H1 (cell line): ENCODE results near the gene MIDN. TPM values are rescaled to one million over a fixed set of nuclear protein-coding genes. Genes with fewer than 3 reads are reported as not detected.
A peak's percentile ranks its signal among the peaks of the same experiment; 100 is the strongest.

Experiments
- KDM4A ChIP-seq: IDR thresholded peaks from one replicate; pipeline ENCODE4 v1.7.1; 2012; ENCODE audit warnings: low read depth, mild to moderate bottlenecking, moderate library complexity, low read length, inconsistent platforms; ENCODE audit not compliant: severe bottlenecking
- PHF8 ChIP-seq: fragments of 200-600 bp; sonication (generic); conservative IDR thresholded peaks from 2 replicates; pipeline ENCODE4 v1.7.1; 2012; ENCODE audit warnings: low read depth, mild to moderate bottlenecking, inconsistent platforms, low read length, moderate library complexity
- SIN3A ChIP-seq, 2 experiments: IDR thresholded peaks in 1 of 2; conservative IDR thresholded peaks in 1 of 2; 2 replicates each; pipeline ENCODE4 v1.6.1; 2011 to 2012; ENCODE audit warnings: low read length in 2 of 2, improper control_type of control experiment in 1 of 2, low read depth in 1 of 2, mild to moderate bottlenecking in 1 of 2
- TAF7 ChIP-seq: optimal IDR thresholded peaks from 2 replicates; pipeline ENCODE3; 2011; ENCODE audit warnings: low read depth, mild to moderate bottlenecking, inconsistent platforms, low read length, moderate library complexity, borderline replicate concordance
- TEAD4 ChIP-seq: IDR thresholded peaks from 2 replicates; pipeline ENCODE4 v1.6.1; 2012; ENCODE audit warnings: low read depth, low read length, inconsistent platforms, mixed read lengths
- polyA plus RNA-seq, 7 experiments: library from polyadenylated mRNA; depleted of rRNA in 3 of 7; stranded (reverse) in 5 of 7; unstranded in 2 of 7; fragments of >200 nt in 5 of 7; fragments of 200-250 nt in 2 of 7; gene quantifications; 1 replicate in 5 of 7; 2 replicates in 1 of 7; 4 replicates in 1 of 7; pipeline versions ENCODE4 v1.2.1 to v1.2.3, GENCODE V29; 2011 to 2013; ENCODE audit warnings: missing spikeins in 2 of 7, mixed read lengths in 2 of 7
- total RNA-seq: library from RNA; stranded (reverse); fragmentation: NEBNext Ultra II Directional; extraction: Animal tissue kit (Norgen Biotek cat#: 25700); gene quantifications from 2 replicates; pipeline ENCODE4 v1.2.1, GENCODE V29; 2021

The MIDN gene
- total and polyA plus RNA-seq, 2 of the 8 experiments (the other 6 are each of a cell fraction or from before 2014, with no cell fraction given): 39.8 to 159 TPM

DNA sequence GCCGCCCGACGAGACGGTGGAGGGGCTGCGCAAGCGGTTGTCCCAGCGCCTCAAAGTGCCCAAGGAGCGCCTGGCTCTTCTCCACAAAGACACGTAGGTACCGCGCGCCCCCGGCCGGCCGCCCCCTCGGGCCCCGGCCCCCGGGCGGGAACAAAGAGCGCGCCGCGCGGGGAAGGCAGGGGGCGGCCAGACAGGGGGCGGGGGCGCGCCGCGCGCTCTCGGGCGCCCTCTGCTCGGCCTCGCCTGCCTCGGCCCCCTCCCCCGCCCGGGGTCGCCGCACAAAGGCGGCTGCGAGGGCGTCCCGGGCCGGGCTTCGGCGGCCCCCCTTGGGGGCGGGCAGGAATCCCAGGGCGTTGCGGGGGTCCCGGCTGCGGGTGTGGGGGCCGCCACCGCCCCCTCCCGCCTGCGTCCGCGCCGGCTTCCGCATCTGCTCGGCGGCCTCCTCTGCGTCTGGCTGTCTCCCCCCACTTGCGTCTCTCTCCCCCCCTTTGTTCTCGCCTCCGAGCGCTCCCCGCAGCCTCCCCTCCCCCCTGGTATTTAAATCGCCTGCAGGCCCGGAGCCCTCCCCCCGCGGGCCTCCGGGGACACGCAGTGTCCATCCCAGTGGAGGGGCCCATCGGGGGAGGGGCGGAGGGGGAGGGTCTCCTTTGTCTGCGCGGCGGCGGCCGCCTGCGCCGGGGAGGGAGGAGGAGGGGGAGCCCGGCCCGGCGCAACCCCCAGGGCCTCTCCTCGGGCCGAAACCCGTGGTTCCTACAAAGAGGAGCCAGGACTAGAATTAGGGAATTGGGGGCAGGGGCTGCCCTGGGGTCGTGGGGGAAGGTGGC is 2.3 kb downstream of the MIDN start (continued):
- 0 out of 4 replicates have a peak, but pooled peaks of 1 of the 2 experiments have one; percentile 4 for TF ChIP-seq SIN3A (conservative IDR thresholded peaks at IDR 0.05 in 1 of 2, IDR thresholded peaks at IDR 0.05 in 1 of 2; ENCODE audit: low read depth in 1 of 2, low read length in 2 of 2)
- TF ChIP-seq TAF7: peak; percentile 46
- TF ChIP-seq PHF8: peak; percentile 59
- peak; percentile 7 for TF ChIP-seq KDM4A
- TF ChIP-seq TEAD4: peak; percentile 63; the same call in 1 of the 2 replicates
